ENCODE measurements around the gene PARP3.

The PARP3 gene

DNA sequence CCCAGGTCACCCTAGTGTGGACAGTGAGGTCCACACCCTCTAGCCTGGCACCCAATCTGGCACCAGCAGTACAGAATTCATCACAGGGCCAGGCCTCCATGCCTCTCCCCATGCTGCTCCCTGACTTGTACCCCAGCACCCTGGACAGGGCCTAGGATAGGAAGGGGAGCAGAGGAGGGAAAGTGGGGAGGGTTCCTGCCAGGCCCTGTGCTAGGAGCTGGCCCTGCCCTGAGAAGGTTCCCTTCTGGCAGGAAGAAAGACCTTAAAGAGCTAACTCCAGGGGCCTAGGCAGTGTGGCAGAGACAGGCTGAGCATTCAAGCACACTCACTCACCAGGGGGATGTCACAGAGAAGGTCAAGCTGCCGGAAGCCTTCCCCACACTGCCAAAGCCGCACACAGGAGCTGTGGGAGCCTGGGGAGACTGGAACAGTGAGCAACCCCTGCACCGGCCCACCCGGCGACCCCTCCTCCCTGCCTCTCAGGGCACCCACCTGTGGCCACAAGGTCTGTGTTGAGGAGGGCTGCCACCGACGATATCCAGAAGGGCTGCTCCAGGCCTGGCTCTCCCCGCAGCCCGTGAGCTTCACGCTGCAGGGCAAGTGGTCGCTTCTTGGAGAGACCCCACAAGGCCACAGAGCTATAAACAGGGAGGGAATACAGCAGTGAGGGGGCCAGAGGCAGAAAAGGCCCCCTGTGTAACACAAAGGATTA lies 7.9 kb upstream of the PARP3 start:
- DNase-seq: no peak

GRCh38 chr3:51934991-51935885 lies 6.9 kb upstream of the PARP3 start:
- DNase-seq: no peak

- DNase-seq: no peak
Measured at GRCh38 chr3:51935886-51936755, 6.0 kb upstream of the PARP3 start.

- no peak for DNase-seq
Measured at GRCh38 chr3:51937014-51937413, 5.1 kb upstream of the PARP3 start.

DNA sequence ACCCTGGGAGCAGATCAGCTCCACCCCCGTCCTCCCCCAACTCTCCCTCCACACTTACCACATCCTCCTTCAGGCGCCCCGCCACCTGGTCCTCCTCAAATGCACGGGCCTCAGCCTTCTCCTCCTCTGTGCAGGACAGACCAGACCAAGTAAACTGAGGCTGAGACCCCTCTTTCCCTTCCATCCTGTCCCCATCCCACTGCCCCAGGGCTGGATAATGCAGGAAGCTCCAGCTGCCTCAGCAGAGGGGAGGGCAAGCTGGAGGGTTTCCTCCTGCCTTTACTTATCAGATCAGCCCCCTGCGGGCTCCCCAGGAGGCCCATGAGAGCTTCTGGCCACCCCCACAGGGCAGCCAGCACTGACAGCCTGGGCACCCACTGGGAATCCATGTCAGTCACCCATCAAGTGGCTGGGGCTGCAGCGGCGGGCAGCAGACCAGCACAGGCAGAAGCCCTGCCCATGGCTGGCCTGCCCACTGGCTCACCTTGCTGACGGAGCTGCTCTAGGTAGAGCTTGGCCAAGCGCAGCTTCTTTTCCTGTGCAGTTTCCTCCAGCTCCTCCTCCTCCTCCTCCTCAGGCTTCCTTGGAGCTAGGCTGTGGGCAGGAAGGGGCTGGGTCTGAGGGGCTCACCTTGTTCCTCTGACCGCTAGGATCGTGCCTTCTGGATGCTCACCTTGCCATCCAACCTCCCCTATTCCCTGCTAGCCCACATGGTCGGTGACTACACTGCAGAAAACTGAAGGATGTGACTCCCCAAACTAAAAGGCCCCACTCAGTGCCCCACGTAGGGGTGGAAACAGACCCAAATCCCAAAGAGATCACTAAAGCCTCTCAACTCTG lies 4.3 kb upstream of the PARP3 start:
- DNase-seq: no peak

GRCh38 chr3:51938780-51939425 lies 3.3 kb upstream of the PARP3 start:
- no peak for DNase-seq

- no peak for DNase-seq
Measured at GRCh38 chr3:51940648-51941462, 1.3 kb upstream of the PARP3 start.

GRCh38 chr3:51941463-51941797 lies 733 bp upstream of the PARP3 start:
- DNase-seq: no peak

- DNase-seq: no peak
Measured at GRCh38 chr3:51942603-51943450, 664 bp downstream of the PARP3 start.

- no peak for DNase-seq
Measured at GRCh38 chr3:51943451-51944391, 1.6 kb downstream of the PARP3 start.

- no peak for DNase-seq
Measured at GRCh38 chr3:51944451-51945021, 2.4 kb downstream of the PARP3 start.

GRCh38 chr3:51945031-51945840 lies 3.1 kb downstream of the PARP3 start:
- no peak for DNase-seq

DNA sequence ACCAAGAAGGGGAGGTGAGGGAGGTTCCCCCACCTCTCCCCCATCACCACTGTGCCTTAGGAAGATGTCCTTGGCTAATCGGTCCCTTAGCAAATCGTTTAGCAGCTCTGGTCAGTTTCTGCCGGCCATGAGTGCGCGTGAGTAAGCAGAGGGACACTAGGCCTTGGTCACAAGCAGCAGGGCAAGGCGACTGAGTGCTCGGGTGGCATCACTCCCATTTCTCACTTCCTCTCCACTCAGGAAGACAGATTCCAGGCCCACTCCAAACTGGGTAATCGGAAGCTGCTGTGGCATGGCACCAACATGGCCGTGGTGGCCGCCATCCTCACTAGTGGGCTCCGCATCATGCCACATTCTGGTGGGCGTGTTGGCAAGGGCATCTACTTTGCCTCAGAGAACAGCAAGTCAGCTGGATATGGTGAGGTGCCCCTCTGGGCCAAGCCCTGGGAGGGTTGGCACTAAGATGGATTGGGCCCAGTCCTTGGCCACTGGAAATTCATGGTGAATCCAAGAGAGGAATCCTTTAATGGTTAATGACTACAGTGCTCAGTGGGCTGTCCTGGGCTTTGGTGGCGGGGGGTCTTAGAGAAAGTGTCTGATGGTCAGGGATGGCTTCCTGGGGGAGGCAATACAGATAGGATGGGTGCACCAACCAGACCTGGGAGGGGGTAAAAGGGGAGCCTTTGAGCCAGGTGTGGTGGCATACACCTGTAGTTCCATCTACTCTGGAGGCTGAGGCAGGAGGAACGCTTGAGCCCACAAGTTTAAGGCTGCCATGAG lies 4.0 kb downstream of the PARP3 start:
- DNase-seq: no peak

DNA sequence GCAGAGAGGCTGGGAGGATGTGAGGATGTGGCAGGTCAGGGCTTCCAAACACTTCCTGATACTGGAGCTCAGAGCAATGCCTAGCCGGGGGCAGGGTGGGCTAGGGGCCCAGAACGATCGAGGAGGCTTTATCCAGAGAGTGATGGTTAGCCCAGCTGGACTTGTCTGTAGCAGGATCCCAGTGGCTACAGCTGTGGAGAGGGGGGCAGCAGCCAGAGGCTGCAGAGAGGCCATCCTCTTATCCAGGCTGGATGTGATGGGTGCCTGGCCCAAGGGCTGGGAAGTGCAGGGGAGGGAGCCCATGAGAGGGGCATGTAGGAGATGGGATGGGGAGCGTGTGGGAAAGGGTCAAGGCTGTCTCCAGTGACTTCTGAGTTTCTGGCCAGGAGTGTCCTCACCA lies 4.6 kb downstream of the PARP3 start:
- DNase-seq: no peak

DNA sequence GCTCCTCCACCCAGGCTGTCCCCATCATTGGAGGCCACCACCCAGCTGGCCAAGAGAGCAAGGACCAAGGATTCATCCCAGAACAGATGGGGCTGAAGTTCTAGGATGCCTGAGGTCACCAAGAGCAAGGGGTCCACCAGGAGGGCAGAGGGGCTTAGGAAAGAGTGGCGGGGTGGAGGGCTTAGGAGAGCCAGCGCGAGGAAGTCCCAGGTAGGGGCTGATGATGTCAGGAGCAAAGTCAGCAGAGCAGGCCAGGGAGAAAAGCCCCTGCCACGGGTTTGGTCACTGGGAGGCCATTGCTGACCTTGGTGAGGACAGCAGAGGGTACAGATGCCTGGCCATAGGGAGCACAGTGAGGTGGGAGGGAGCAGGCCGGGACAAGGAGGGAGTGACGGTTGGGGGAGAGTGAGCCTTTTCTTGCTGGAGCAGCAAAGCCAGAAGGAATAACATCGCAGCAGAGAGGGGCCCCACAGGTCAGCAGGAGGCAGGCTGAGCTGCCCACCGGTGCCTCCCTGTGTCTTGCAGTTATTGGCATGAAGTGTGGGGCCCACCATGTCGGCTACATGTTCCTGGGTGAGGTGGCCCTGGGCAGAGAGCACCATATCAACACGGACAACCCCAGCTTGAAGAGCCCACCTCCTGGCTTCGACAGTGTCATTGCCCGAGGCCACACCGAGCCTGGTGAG lies 5.2 kb downstream of the PARP3 start:
- DNase-seq: no peak

DNA sequence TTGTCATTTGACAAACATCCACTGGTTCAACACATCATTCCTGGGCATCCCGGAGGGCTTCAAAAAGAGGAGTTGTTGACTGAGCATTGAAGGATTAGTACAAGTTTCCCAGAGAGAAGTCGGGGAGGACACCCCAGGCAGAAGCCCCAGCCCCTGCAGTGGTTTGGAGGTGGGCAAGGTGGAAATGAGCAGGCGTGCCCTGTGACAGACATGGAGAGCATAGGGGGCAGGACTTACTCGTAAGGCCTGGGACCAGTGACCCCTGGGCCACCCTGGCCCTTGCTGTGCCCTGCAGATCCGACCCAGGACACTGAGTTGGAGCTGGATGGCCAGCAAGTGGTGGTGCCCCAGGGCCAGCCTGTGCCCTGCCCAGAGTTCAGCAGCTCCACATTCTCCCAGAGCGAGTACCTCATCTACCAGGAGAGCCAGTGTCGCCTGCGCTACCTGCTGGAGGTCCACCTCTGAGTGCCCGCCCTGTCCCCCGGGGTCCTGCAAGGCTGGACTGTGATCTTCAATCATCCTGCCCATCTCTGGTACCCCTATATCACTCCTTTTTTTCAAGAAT lies 5.9 kb downstream of the PARP3 start:
- no peak for DNase-seq

Data from Kasumi-1 (cell line).